Upper lobe of right lung (tissue), 1 donor: ENCODE measurements around the gene PLXNA2. TPM values are rescaled to one million over a fixed set of nuclear protein-coding genes. Genes with fewer than 3 reads are reported as not detected.

ENCODE experiments used
- ATAC-seq: fragments of 200-7000 bp; cut with Tn5 transposase; one replicate; pipeline ENCODE4 v1.9.1; 2020; ENCODE audit warnings: mild to moderate bottlenecking, moderate library complexity
- DNase-seq: peaks from one replicate; pipeline ENCODE4 v3.0.0-alpha.2; 2020
- H3K27ac ChIP-seq: fragments of 200-600 bp; one replicate; pipeline ENCODE4 v1.8.0; 2022
- H3K27me3 ChIP-seq: fragments of 200-600 bp; one replicate; pipeline ENCODE4 v1.8.0; 2022; ENCODE audit warnings: mild to moderate bottlenecking
- H3K36me3 ChIP-seq: fragments of 200-600 bp; one replicate; pipeline ENCODE4 v1.8.0; 2022
- H3K4me1 ChIP-seq: fragments of 200-600 bp; one replicate; pipeline ENCODE4 v1.8.0; 2022
- H3K4me3 ChIP-seq: fragments of 200-600 bp; one replicate; pipeline ENCODE4 v1.8.0; 2022; ENCODE audit warnings: mild to moderate bottlenecking
- H3K9me3 ChIP-seq: fragments of 200-600 bp; one replicate; pipeline ENCODE4 v1.8.0; 2022
- intact Hi-C: fragments of 100-400 bp; cut with DNase I; formaldehyde crosslinking; loops from one replicate; pipeline ENCODE4 v1.11.0; 2022
- total RNA-seq: library from RNA; stranded (reverse); fragmentation: NEBNext Ultra II Directional; extraction: Animal tissue kit (Norgen Biotek cat#: 25700); gene quantifications from one replicate; pipeline ENCODE4 v1.2.1, GENCODE V29; 2021
- TF ChIP-seq, protein P1 (sequence below): fragments of 200-600 bp; IDR thresholded peaks from one replicate; pipeline ENCODE4 v1.8.0; 2022; ENCODE audit warnings: antibody characterized with exemption
- donor health status: DM: no; HTN: yes; CAD: no; lungs with severe emphysema.

The PLXNA2 gene
- total RNA-seq, 1 donor from 2014 or later = 98.5 TPM

DNA sequence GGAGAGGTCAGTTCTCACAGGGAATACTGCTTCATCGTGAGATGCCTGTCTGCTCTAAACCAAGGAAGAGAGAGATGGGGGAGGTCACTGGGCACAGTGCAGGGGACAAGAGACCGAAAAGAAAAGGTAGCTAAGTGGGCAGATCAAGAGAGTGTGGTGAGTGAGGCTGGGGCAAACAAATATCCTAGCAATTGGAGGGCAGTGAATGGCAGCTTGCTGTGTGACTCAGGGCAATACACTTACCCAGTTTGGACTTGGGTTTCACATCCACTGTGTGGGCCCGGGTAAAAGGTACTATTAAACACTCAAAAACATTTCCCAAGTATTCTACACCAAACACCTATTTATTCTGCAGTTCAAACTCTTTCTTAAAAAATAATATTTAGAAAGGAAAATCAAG lies 10.2 kb downstream of the PLXNA2 start:
- peak; percentile 0 for ATAC-seq
- H3K27me3 ChIP-seq = no peaks in the 10 kb centered on the region
- peaks cover 6% of the 10 kb centered on the region for H3K36me3 ChIP-seq
- TF ChIP-seq, protein P1, sequence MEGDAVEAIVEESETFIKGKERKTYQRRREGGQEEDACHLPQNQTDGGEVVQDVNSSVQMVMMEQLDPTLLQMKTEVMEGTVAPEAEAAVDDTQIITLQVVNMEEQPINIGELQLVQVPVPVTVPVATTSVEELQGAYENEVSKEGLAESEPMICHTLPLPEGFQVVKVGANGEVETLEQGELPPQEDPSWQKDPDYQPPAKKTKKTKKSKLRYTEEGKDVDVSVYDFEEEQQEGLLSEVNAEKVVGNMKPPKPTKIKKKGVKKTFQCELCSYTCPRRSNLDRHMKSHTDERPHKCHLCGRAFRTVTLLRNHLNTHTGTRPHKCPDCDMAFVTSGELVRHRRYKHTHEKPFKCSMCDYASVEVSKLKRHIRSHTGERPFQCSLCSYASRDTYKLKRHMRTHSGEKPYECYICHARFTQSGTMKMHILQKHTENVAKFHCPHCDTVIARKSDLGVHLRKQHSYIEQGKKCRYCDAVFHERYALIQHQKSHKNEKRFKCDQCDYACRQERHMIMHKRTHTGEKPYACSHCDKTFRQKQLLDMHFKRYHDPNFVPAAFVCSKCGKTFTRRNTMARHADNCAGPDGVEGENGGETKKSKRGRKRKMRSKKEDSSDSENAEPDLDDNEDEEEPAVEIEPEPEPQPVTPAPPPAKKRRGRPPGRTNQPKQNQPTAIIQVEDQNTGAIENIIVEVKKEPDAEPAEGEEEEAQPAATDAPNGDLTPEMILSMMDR = no peak
- peaks cover 90% of the 10 kb centered on the region for H3K4me1 ChIP-seq
- DNase-seq = no peak
- H3K9me3 ChIP-seq = no peaks in the 10 kb centered on the region
- H3K27ac ChIP-seq = peak overlapping the region; percentile 68
- intact Hi-C loops = no loop called here
- no peak overlapping the region for H3K4me3 ChIP-seq

DNA sequence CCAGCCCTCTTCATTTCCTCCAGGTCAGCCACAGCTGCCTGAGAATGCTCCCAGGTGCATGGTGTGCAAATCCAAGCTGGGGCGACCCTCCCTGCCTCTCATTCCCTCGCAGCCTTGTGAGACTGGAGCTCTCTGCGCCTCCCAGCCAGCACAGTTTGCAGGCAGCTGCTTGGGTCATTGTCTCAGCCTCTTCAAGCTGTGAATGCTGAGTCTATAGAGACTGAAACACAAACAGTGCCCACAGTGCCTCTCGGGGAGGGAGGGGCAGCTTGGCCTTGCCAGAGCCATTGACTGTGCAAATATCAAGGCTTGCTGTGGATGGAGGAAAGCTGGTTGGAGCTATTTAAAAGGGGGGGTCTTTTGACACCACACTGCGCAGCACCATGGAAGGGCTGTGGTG lies 10.6 kb downstream of the PLXNA2 start:
- DNase-seq = peak; percentile 84
- H3K36me3 ChIP-seq = peaks cover 6% of the 10 kb centered on the region
- H3K4me1 ChIP-seq = peaks cover 86% of the 10 kb centered on the region

DNA sequence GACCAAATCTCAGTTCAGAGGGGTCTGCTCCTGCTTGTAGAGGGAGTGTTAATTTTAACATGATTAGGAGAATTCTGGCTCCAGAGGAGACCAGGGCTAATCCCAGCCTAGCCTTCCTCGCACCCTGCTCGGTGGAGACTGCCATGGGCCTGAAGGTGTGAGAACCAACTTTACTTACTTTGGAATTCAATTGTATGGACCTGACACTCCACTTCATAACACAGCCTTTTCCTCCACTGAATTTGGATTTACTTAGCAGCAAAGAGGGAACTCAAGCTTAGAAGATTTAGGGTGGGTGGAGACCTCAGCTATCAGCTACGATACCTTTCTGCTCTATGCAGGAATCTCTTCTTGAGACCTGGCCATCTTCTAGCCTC lies 11.5 kb downstream of the PLXNA2 start:
- intact Hi-C loops = no loop called here
- H3K27ac ChIP-seq = peak overlapping the region; percentile 60
- DNase-seq = no peak
- H3K36me3 ChIP-seq = peaks cover 6% of the 10 kb centered on the region
- H3K9me3 ChIP-seq = no peaks in the 10 kb centered on the region
- no peak for ATAC-seq
- H3K4me3 ChIP-seq = no peak overlapping the region
- H3K4me1 ChIP-seq = peaks cover 85% of the 10 kb centered on the region
- TF ChIP-seq, protein P1 = no peak
- no peaks in the 10 kb centered on the region for H3K27me3 ChIP-seq

More for the DNA sequence above, 10.6 kb downstream of the PLXNA2 start:
- H3K9me3 ChIP-seq = no peaks in the 10 kb centered on the region
- H3K4me3 ChIP-seq = no peak overlapping the region
- ATAC-seq = peak; percentile 78
- TF ChIP-seq, protein P1 = no peak
- intact Hi-C loops = no loop called here
- peak overlapping the region; percentile 68 for H3K27ac ChIP-seq
- no peaks in the 10 kb centered on the region for H3K27me3 ChIP-seq

DNA sequence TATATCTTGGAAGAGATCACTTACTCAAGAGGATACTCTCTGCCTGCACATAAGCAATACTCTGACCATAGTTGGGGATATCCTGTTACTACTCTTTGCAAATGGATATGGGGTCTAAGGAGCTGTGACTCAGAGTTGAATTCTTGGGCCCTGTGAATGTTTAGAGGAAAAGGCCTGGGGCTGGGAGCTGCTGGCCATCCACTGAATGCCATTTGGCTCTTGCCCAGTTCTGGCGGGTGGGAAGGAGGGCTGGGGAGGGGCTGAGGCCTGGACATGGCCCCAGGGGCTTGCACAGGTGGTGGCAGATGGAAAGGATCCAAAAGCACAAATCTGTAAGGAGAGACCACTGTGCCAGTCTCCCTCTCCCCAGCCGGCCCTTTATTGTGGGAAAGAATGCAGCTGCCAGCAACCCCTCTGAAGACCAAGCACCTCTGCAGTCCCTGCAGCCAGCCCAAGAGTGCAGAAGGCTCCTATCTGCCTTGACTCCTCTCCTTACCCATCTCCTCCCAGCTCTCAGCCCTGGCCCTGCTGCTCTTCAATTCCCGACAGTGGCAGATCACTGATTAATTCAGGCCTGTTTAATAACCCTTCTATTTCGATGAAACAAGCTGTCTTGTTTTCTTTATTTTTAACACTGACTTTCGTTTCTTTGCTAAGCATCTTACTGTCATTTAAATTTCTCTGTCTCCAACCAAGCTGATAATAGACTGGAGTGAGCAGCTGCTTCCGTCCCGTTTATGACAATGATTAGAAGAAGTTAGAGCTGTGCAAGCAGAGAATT lies 12.1 kb downstream of the PLXNA2 start:
- H3K4me1 ChIP-seq = peaks cover 85% of the 10 kb centered on the region
- TF ChIP-seq, protein P1 = no peak
- H3K36me3 ChIP-seq = peaks cover 2% of the 10 kb centered on the region
- H3K27ac ChIP-seq = peak overlapping the region; percentile 60
- H3K4me3 ChIP-seq = no peak overlapping the region
- no peaks in the 10 kb centered on the region for H3K9me3 ChIP-seq
- DNase-seq (no peak), ATAC-seq (no peak)
- H3K27me3 ChIP-seq = no peaks in the 10 kb centered on the region
- intact Hi-C loops = no loop called here

DNA sequence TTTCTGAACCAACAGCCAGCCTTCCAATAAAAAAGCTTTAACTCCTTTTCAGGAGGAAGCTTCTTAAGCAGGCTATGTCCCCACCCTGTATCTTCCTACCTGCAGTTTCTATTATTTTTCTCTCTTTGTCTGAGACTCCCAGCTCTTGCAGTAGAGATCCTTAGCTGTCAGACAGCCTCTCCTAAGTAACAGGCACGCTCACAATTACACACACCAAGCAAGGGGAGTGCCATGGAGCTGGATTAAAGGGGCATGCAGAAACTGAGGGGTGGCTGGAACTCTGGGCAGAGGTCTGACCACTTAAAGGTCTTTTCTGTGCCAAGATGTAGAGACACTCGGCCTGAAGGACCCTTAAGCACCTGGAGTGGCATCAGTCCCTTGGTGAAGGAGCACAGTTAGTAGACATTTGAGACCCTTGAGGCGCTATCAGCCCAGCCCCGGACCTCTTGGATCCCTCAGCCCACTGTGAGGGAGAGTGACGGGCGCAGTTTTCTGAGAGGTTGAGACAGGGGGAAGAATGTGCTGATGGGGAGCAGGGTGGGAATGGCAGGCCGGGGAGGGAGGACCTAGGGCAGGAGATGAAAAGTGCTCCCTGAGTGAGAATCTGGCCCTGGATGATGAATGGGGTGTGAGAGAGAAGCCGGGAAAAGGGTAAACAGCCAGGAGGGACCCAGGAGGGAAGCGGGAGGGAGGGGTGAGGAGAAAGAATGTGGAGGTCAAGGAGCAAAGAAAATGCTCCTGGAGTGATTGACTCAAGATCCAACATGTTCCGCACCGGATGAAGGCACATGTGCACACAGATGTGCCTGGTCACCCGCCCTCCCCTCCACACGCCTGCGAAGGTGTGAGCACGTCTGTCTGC lies 13.3 kb downstream of the PLXNA2 start:
- intact Hi-C loops = no loop called here
- H3K36me3 ChIP-seq = no peaks in the 10 kb centered on the region
- H3K4me3 ChIP-seq = no peak overlapping the region
- TF ChIP-seq, protein P1 = no peak
- H3K27ac ChIP-seq = peak overlapping the region; percentile 25
- H3K27me3 ChIP-seq = no peaks in the 10 kb centered on the region
- ATAC-seq (peak; percentile 63), DNase-seq (peak; percentile 75)
- H3K9me3 ChIP-seq = no peaks in the 10 kb centered on the region
- peaks cover 84% of the 10 kb centered on the region for H3K4me1 ChIP-seq
